Endothelial cell of hepatic sinusoid (primary cell): ENCODE data around the gene ZRSR2.

ENCODE experiments used
- in situ Hi-C: cut with HindIII; loops from 2 replicates; pipeline ENCODE4 v1.10.0; 2017; ENCODE audit warnings: low sequenced_read_pairs

Gene ZRSR2

DNA sequence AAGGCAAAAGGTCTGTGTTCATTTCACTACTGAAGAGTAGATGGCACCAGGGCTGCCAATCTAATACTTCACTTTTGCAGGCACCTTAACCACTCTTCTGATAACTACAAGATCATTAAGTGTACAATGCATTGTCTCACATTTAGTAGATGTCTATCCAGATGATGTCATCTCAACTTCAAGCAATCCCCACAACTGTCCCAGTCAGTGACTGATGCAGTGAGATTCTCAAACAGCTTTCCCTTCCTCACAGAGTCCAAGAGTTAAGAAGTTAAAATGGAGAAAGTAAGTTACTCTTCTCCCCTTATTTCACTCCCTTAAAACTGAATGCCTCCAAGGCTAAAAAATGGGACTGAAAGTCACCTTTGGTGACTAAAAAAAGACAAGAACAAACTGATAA, 53.7 kb downstream of the ZRSR2 start:
- in situ Hi-C loops: no loop called here

DNA sequence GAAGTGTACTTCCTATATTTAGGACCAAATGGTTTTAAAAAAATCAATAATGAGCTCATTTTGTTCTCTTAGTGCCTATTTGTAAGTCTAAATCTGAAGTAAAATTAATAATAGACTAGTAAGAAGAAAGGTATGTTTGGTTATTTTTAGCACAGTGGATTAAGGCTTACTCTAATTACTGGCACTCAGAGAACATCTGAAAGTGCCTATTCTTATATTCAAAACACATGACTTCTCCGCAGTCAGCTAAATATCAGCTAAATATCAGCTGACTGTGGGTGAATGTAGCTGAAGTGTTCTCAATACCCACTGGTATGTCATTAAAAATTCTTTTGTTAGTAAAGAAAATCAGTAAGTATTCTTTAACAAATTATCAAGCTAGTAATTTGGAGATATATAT, 58.3 kb downstream of the ZRSR2 start:
- in situ Hi-C loops: no loop called here

DNA sequence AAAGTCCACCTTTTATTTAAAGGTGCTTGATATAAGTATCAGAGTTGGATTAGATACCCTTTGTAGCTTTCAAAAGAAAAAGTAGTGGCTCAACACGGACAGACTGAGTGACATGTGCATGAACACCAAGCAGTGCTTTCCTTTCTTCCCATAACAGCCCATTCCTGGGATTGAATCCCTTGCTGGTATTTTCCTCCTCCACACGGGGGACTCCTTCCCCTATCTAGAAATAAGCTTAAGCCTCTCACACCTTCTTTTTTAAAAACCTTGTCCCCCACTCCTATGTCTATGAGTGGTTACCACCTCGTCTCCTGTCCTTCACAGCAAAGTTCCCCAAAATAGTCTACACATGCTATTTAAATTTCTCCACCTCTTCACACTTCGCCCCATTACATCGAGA, 59.3 kb downstream of the ZRSR2 start:
- in situ Hi-C loops: no loop called here

DNA sequence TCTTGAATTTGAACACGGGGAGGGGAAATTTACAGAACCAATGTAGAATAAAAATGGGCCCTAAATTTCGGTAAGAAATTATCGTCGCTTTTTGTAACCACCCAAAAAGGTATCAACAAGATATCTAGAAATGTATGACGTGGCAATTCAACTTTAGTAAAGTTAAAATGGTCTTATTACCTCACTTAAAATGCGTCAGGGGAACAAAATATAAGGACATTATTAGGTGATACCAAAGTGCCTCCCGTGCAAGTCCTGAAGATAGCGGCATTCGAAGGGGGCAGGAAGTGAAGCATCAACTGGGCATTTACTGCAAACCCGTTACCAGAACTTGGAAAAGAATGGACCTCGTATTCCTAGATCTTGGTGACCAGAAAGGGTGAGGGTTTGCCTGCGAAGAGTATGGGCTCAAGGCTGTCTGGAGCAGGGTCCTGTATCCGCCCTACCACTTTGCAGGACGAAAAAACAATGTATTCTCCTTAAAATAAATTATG, 63.3 kb downstream of the ZRSR2 start:
- in situ Hi-C loops: loop anchor here (5.0 kb wide), 1 partner anchor 106 kb away; no protein-coding TSS in a partner anchor

DNA sequence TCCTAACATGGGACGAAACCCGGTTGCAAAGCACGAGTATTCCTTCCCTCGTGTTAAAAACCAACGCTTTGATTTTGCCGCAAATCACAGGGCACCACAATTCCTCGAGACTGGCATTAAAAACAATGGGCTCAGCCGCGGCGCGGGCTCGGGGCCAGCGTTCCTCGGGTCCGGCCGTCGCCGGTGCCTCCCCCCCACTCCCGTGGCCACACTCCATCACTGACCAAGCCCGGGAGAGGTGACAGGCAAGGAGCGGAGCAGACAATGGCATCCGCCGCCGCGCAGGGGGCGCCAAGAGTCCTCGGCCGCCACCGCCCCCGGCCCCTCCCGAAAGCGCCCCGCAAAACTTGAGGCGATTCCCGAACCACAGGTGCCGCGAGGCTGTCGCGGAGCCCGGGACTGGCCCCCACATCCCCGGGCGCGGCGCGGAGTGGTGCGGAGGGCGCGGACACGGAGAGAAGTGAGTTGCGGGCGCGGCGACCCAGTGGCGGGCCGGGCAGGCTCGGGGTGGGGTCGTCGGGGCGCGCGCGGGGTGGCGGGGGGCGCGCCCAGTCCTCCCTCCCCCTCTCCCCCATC, 63.9 kb downstream of the ZRSR2 start:
- in situ Hi-C loops: loop anchor here (5.0 kb wide), 1 partner anchor 107 kb away; no protein-coding TSS in a partner anchor

DNA sequence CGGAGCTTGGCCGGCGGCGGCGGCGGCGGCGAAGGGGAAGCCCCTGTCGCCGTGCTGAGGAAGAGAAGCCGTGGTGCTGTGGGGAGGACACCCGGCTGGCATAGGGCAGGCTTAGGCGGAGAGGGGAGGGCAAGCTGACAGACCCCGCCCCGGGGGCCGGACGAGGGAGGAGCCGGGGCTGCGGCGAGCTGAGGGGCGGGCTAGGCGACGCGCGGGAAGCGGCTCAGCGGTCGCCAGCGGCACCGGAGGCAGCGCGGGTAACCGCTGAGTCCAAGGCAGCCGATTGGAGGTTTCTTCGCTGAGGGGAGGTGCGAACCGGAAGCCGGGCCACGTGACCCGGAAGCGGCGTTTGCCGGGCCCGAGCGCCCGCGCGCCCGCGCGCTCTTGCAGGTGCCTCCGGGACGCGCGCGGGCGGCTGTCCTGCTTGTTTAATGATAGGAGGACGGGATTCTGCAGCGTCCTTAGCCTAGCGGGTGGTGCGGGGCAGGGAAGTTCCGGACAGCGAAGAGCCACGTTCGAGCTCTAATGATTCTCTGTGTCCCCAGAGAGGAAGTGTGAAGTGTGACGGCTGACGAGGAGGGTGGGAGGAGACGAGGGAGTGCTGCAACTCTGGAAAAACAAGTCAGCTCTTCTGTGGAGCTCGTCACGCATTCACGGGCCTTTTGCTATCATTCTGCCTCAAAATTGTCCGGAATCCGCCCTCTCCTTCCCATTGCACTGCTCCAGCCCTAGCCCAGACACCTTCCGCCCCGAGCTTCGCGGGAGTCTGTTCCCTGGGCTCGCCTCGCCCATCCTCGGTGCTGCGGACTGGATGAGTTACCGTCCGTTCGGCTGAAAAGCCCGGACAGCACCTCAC, 64.7 kb downstream of the ZRSR2 start, which contains the start of gene AP1S2:
AP1S2 (minus strand) TSS at position 102 of the 856 bp plus-strand sequence. CDS start 2,289 bp downstream, outside the sequence.
- in situ Hi-C loops: loop anchor here (5.0 kb wide), 1 partner anchor 108 kb away; no protein-coding TSS in a partner anchor

DNA sequence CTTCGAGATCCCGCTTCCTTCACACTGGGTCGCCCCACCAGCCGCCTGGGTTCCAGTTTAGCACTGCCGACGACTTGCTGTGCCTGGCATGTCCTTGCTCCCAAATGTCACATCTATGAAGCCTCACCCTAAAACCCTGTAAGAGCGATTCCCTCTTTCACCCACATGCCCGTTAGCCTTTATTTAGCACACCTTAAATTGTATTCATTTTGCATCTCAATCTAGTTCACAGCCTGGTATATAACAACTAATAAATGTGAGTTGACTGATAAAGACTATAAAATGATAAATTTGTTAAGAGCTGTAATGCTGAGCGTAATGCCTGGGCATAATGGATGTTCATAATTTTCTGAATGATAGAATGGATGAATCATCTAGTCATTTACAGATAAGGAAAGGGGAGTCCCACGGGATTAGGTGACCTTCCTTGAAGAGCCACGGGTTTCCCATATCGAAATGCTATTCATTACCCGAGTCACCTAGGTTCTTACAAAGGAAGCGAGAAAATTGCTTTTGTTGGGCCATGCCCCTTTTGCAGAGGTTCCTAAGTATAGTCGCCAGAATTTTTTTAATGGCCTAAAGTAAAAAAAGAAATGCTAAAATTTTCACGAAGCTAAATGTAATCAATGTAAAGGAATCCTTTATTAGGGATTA, 65.4 kb downstream of the ZRSR2 start:
- in situ Hi-C loops: no loop called here

DNA sequence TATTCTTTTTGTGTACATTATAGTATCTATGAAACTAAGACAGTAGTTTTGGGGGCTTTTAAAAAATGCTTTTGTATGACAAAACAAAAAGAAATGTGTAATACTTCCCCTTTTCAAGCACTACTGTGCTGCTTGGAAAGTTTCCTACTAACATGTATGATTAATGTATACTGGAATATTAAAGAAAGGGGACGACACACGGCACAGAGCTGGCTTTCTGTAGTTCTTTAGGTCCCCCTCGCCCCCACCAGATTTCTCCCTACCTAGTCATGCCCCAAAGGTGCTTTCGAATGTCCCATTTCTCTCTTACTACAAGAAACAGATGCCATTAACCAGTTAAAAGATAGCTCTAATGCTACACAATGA, 65.9 kb downstream of the ZRSR2 start:
- in situ Hi-C loops: no loop called here

DNA sequence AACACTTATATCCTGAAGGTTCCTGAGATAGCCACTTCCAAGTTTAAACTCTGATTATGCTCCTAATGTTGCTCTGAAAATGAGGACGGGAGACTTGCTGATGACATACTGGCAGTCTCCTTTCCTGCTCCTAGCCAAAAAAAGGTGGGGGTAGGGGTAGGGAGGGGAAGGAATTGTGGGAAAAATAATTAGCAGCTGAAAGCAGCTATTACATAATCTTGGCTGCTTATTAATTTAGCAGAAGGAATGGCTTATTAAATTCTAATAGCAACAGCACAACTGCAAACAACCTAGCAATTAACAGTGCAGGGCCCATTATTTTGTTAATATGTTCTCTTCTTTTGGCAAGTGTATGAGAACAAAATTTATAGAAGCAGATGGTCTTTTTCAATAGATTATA, 66.4 kb downstream of the ZRSR2 start:
- in situ Hi-C loops: no loop called here

DNA sequence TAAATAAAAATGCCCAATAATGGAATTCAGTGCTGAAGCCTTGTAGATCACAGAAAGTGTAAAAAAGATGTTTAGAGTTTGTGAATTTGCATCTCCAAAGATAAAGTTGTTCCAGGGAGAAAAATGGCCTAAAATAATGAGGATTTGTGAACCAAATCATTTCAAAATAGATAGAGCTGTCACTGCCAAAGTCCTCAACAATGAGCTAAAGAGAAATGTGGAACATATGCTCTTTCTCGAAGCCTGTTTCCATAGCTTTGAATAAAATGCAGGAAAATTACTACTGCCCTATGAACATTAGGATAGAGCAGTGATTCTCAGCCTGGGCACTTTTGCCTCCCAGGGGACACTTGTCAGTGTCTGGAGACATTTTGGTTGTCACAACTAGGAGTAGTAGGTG, 67.8 kb downstream of the ZRSR2 start:
- in situ Hi-C loops: no loop called here

DNA sequence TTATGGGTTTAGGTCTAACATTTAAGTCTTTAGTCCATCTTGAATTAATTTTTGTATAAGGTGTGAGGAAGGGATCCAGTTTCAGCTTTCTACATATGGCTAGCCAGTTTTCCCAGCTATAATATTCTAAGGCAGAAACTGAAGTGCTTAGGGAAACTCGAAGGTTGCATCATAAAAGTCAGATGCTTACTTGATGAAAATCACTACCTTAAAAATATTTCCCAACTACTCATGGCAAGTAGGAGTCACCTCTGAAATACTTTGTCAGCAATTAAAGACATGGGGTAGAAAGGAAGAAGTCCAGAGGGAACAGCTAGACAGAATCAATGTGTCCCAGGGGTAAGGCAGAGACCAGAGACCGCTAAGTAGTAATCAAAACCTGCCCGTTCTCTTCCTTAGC, 70.6 kb downstream of the ZRSR2 start:
- in situ Hi-C loops: no loop called here

DNA sequence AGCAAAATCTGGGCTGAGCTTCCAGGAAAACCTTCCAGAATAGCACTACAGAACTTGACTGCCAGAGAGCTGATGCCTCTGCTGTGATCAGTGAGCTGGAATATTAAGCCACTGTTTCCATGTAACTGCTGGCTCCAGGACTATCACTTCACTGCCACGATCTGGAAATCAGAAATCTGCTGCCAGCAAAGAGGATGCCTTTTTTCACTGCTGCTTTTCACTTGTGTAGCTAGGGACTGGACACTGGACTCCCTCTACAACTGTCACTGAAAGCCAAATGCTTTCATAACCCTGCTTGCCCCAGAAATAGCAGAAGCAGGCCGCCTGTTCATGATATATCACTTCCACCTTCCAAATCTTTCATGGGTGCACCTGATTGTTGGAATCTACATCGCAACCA, 73.7 kb downstream of the ZRSR2 start:
- in situ Hi-C loops: no loop called here

DNA sequence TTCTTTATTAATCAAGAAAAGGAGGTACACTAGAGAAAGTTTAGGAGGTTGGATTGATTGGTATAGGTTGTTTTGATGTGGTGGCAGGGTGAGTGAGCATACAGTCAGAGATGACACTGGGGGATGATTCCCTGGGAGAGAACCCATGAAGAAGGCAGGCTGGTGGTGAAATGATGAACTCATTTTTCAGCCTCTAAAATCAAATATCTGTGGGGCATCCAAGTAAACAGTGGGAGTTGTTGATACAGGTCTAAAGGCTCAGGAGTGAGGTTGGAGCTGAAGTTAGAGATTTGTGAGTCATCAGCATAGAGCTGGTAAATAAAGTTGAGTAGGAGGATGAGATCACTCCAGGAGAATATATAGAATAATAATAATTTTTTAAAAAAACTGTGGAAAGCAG, 74.3 kb downstream of the ZRSR2 start:
- in situ Hi-C loops: no loop called here

DNA sequence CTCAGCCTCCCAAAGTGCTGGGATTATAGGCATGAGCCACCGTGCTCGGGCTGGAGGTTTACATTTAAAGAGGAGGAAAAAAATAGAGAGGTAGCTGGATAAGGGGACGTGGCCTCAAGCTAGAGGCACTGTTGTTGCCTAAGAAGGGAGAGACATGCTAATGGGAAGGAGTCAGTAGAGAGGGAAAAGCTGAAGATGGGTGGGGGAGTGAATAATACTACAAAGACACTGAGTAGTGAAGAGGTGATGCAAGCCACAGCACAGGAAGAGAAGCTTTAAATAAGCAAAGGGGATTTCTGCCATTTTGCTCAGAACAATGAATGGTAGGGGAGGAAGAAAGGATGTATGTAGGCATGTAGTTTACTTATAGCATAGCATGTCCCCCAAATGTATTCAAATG, 75.9 kb downstream of the ZRSR2 start:
- in situ Hi-C loops: no loop called here

DNA sequence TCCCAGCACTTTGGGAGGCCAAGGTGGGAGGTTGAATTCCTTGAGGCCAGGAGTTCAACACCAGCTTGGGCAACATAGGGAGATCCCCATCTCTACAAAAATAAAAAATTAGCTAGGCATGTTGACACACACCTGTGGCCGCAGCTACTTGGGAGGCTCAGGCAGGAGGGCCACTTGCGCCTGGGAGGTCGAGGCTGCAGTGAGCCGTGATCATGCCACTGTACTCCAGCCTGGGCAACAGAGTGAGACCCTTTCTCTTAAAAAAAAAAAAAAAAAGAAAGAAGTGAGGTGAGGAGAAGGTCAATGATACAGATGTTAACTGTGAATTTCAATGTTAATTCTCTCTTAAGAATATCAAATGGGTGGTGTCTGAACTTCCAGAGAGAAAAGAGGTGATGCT, 79.4 kb downstream of the ZRSR2 start:
- in situ Hi-C loops: no loop called here

DNA sequence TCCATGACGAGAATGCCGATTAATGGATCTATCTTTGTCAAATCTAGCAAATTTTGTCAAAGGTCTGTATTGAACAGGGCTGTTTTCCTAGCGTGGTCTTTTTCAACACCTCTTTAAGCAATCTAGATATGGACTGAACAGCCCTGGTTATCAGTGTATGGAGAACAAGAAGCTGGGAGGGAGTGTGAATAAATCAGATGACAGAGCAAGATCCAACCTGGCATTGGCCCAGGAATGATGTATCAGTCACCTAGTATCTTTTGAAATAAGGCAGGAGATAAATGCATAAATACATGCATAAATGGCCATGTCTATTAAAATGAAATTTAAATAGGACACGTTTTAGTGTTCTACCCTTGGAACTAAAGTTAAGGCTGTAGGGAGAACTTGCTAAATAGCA, 80.0 kb downstream of the ZRSR2 start:
- in situ Hi-C loops: no loop called here
